GM21737 (cell line): Measurements from ENCODE around the gene HINT3.
"Not testable (repeated sequence)": the region's sequence is repeated elsewhere in the genome, so short reads cannot be mapped to it uniquely, and the experiment has no call there.

Source experiments
- ATAC-seq: cut with Tn5 transposase; IDR thresholded peaks from one replicate; pipeline ENCODE4 v1.9.1; 2021; ENCODE audit warnings: mild to moderate bottlenecking, moderate library complexity; ENCODE audit not compliant: unreplicated experiment

Gene HINT3

DNA sequence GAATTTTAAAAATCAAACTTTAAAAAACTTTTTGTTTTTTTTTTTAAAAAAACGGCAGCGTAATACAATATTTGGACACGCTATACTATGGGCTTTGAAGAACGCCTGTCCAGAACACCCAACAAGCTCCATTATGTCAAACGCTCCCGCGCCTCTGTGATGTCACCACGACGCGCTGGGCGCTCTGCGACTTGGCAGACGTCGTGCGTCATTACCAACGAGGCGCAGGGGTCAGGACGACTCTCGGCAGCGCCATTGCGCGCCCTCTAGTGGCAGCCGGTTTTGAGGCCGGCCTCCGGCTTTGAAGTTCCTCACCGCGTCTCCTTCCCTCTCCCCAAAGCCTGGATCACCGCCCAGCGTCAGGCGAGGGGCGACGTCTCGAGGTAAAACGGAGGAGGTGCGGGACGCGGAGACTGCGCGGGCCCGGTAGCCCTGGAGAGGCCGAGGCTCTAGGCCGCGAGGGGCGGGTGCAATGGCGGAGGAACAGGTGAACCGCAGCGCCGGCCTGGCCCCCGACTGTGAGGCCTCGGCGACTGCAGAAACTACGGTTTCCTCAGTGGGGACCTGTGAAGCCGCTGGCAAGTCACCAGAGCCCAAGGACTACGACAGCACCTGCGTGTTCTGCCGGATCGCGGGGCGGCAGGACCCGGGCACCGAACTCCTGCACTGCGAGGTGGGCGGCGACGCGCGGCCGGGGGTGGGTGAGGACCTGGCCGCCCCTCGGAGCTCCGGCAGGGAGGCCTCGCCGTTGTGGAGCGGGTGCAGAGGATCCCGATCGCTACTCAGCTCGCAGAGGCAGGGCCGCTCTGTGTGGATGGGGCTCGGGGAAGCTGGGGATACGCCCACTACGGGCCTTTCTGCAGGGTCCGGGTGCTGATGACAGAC lies at the start of gene HINT3:
TSS of gene HINT3 (plus strand) at position 265 of the 885 bp plus-strand sequence. CDS start at position 473, 208 bp downstream.
- peak; percentile 95 for ATAC-seq

DNA sequence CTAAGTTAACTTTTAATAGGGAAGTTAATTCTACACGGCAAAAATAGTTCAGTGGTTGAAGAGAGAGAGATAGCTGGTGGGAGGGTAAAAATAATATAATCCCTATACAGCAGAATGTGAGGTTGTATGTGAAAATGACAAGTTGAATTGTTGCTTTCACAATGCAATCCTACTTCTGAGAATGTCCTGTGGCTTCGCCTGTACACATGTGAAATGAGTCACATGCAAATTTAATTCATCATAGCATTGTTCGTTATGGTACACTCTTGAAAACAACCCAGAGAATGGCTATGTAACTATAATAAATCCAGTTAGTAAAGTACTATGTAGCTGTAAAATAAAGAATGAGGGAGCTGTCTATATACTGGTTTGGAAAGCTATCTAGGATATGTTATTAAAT lies 46.0 kb upstream of the HINT3 start:
- peak; percentile 97 for ATAC-seq

DNA sequence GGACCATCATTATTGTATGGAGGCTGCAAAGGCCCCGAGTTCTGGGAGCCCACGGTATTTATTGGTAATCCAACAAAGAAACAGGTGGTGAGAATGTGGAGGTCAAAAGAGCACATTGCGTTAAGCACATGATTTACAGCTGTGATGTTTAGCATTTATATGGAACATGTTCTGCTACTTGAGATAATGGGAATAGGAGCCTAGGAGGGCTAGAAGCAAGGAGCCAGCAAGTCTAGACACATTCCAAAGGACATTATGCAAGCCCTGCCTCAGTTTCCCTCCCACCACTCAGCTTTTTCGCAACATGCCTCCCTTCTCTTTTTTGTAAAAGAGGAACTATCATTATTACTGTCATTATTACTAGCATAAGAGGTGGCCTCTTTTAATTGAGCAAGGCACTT lies 45.5 kb upstream of the HINT3 start:
- ATAC-seq = not testable (repeated sequence)

DNA sequence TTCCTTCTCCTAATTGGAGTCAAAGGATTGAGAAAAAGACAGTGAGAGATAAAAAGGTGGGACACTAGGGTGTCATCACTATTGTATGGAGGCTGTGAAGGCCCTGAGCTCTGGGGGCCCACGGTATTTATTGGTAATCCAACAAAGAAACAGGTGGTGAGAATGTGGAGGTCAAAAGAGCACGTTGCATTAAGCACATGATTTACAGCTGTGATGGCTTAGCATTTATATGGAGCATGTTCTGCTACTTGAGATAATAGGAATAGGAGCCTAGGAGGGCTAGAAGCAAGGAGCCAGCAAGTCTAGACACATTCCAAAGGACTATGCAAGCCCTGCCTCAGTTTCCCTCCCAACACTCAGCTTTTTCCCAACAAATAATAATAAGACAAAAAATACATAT lies 44.1 kb upstream of the HINT3 start:
- not testable (repeated sequence) for ATAC-seq

DNA sequence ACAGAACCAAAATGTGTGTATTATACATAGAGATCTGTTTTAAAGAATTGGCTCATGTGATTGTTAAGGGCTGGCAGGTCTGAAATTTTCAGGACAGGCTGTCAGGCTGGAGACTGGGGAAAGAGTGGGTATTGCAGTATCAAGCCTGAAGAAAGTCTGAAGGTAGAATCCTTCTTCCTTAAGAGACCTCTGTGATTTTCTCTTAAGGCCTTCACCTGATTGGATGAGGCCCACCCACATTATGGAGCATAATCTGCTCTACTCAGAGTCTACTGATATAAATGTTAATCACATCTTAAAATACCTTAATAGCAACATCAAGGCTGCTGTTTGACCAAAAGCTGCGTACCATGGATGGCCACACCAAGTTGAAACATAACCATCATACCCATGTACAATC lies 43.4 kb upstream of the HINT3 start:
- ATAC-seq = no peak

DNA sequence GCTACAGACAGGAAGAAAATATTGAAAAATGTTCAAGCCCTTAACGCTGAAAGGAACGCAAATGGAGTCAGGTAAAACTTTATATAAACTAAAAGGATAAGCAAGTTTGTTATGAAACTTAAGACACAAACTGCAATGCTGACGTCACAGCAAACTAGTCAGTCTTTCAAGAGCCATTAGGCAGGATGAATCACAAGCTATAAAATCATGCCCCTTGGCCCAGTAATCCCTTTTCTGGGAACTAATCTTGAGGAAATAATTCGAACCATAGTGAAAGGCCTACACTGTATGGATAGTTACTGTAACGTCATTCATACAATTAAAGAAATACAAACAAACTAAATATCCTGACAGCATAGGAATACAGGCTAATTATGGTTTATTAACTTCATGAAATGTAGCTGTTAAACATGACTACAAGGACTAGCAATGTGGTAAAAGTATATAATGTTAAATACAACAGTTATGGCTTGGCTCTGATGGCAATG lies 42.7 kb upstream of the HINT3 start:
- no peak for ATAC-seq

DNA sequence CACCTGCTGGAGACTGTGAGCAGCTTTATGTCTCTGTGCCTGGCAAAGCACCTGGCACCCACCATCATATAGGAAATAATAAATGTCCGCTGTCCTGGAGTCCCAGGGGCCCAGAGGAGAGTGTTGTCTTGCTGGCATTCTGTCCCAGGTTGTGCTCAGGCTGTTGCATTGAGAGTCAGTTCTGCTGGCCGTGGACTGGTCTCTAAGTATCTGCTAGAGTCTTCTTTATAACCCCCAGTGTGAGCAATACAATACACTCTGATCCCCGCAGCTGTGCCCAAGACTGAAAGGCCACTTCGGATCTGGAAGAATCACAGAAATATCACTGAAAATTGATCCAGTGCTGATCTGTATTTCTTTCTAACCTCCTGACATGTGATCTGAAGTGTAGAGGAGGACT lies 38.3 kb upstream of the HINT3 start:
- no peak for ATAC-seq

DNA sequence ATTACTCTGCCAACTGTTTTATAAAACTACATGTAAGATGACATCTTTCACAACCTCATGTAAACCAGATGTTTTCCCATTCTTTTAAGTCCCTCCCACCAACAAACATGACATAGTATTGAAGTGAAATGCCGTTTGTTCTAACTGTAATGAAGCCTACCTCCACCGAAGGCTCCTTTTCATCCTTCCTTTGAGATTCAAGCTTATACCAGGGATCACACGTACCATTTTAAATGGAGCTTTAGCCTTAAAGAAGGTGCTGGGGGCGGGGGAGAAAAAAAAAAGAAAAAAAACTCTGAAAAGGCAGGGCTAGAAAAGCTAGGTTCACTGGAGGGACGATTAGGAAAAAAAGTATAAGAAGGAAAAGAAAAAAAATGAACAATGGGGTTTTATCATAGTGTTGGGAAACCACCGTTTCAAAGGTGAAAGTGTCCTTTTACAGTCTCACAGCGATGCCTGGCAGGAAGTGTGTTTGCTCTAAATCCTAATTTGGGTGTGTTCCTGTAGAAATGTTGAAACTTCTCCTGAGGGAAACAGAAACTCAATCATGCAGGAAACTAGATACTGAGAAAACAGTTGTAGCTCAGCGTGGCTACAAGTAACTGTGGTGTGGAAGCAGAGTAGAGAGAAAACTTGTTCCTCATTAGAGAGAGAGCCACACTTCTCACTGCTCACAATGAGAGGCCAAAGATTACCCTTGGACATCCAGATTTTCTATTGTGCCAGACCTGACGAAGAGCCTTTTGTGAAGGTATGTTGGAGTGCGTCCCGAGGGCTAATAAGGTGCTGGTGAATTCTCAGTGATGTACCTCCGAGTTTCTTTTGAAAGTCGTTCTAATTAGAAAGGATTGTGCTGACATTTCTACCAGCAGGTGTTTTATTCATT lies 37.6 kb upstream of the HINT3 start:
- peak; percentile 97 for ATAC-seq

DNA sequence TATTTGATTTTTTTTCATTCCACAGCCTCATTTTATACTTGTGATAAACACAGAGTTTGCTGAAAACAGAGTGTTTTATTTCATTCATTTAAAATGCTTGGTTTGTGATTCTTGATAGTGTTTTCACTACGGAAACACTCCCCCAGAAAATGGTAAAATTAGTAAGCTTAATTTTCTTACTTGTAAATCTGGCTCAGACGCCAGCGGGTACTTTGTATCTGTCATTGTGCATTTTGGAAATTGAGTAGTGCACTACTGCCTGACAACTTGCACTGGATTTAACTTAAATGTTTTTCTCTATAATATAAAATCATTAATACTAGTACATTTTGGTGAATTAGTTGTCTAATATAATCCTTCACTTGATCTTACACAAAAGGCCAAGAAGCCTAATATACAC lies 37.0 kb upstream of the HINT3 start:
- no peak for ATAC-seq

DNA sequence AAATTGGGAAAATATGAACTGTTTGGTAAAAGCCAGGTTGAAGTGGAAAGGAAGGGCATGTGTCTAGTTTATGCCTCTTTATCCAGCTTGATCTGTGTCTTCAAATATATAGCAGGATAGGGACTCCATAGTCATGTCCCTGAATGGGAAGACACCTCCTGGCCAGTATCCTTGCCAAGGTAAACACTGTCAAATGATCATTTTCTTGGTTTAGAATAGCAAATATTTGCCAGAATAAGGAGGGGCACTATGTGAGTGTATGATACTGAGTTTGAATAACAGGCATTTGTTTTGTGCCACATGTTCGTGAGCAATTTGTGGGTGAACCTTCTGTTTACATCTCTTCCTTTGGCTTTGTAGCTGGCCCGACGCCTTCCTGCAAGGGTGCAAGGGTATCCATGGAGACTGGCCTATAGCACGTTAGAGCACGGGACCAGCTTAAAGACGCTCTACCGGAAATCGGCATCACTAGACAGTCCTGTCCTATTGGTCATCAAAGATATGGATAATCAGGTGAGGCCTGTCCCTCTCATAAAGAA lies 34.2 kb upstream of the HINT3 start:
- no peak for ATAC-seq

DNA sequence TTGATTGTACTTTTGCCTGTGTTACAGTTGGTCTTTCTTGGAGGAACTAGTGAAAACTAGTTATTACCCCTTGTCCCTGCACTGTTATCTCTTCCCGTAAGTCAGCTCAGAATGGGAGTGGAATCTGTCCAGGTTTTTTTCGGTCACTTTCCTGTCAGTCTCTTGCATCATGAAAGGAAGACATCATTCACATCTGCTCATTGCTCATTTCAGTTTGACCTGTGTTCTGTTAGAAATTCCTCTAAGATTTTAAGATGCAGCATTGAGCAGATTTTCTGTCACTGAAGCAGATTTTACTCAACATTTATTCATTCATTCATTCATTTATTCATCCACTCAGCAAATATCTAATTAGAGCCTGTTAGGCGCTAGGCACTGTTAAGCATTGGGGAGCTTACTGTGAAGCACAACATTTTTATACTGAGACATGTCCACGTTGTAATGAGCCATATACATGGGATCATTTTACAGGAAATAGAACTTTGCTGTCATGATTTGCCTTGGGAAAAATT lies 33.1 kb upstream of the HINT3 start:
- no peak for ATAC-seq

DNA sequence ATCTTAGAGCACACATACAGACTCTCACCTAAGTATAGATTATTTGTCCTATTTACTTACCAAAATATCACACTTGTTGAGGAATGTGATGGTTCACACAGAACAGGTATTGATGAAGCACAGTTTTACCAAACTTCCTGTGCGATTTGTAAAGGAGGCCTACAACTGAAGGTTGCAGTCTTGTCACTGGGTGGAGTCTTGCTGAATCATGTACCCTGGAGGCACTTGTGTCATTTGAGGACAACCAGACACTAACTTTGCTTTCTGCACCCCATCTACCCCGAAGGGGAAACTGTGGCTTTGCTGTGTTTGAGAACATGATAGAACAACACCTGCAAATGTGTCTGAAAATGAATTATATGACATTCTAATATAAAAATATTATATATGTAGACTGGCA lies 32.4 kb upstream of the HINT3 start:
- ATAC-seq = no peak

DNA sequence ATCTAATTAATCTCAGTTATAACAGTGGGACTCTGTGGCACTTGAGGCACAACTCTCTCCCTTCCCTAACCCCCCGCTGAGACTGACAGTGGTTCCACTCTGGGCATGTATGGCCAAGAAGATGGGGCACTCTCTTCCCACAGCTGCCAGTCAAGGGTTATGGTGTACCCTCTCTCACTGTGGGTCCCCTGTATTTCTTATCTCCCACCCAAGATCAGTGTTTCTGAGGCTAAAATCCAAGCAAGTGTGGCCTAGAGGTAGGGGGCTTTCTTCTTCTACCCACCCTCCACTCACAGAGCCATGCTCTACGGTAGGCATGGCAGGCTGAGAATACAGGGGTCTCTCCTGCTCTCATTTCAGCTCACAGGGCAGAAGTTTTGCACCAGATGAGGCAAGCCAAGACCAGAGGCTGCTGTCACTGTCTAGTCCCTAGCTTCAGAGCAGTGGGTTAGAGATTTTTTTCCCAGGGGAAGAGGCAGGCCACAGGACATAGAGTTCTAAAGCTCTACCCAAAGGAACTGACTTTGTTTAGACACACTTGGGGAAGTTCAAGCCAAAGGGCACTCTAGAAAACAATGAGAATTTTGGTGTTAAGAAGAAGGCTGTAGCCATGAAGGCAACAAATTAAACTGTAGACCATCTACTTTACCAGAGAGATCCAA lies 31.7 kb upstream of the HINT3 start:
- no peak for ATAC-seq

DNA sequence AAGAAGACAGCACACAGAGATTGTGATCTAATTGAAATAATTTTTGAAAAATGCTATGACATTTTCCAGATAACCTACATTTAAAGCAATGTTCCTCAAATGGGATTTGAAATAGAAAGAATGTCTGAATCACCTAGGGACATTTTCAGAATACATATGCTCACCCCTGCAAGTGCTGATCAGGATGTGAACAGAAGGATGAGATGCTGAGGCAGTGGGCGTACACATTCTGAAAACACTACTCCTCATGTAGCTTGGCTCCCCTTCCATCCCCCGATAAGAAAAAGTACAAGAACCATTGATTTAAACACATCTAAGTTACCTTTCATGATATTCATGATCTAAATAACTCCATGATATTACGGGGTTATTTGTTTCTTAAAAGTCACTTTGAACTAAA lies 29.9 kb upstream of the HINT3 start:
- no peak for ATAC-seq

DNA sequence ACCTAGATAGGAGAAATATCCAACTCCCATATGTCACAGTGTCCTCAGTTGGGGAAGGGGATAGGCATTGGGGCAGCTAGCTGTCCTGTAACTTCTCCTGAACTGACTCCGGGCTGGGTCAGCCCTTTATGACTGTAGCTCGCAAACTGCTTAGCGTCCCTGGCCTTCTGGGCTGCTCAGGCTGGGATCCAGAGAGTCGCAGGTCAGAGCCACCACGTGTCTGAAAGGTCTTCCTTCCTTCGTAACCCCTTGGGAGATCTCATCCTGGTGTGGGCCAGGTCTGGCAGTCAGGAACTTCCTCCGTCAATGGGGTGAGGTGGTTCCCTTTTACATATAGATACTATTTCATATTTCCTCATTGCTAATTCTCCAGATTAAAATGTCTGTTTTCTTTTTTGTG lies 28.8 kb upstream of the HINT3 start:
- no peak for ATAC-seq

DNA sequence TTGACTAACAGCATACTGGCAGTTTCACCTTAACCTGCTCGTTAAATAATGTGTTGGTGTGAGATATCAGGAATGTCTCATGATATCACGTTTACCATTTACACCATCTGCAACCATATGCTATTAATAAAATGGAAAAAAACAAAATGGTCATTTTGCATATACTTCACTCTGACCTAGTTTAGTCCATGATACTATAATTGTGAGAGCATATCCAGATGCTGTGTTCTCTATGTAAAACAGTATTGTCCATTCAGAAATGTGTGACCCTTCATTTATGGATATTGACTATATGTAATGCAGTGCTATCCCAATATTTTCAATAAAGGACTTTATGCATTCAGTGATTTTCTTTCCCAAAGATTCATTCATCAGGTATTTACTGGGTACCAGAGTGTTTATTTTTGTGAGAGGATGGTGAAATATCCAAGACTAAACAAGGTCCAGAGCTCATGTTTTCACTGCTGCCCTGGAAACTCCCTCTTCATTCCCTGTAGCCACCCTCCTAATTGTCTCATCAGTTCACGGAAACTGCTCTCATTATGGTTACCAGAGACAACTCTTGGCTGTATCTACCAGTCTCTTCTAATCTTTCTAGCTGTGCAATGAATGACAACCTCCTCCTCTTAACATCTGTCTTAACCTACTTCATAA lies 25.7 kb upstream of the HINT3 start:
- no peak for ATAC-seq

DNA sequence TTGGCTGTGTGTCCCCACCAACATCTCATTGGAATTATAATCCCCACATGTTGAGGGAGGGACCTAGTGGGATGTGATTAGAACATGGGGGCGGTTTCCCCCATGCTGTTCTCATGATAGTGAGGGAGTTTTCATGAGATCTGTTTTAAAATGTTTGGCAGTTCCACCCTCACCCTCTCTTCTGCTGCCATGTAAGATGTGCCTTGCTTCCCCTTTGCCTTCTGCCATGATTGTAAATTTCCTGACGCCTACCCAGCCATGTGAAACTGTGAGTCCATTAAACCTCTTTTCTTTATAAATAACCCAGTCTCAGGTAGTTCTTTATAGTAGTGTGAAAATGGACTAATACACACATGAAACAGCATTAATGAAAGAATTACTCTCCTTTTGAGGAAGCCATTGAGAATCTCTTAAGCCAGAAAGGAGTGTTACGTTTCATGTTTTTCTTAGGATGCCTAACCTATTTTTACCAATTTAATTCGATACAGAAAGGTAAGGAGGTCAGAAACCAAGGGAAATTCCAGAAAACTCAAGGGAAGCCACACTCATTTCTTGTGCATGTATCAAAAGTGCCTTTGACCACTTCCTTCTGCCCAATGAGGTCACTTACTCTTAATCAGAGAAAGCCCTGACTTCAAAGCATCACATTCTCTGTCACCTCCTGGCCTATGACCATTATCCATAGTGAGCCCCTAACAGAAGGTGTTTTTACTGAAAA lies 24.7 kb upstream of the HINT3 start:
- ATAC-seq = no peak

DNA sequence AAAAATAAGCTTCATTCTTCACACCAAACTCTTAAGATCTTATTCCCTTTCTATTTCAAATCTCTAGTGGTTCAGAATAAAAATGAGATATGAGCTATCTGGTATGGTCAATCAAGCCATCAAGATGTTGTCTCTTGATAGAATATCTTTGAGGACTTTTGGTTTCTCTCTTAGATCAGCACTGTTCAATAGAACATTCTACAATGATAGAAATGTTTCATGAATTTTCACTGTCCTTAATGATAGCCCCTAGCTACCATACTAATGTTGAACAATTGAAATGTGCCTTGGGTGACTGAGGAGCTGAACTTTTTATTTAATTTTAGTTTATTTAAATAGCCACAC lies 24.1 kb upstream of the HINT3 start:
- ATAC-seq = no peak

DNA sequence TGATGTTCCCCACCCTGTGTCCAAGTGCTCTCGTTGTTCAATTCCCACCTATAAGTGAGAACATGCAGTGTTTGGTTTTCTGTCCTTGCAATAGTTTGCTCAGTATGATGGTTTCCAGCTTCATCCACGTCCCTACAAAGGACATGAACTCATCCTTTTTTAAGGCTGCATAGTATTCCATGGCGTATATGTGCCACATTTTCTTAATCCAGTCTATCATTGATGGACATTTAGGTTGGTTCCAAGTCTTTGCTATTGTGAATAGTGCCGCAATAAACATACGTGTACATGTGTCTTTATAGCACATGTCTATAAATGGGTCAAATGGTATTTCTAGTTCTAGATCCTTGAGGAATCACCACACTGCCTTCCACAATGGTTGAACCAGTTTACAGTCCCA lies 21.1 kb upstream of the HINT3 start:
- ATAC-seq = not testable (repeated sequence)

DNA sequence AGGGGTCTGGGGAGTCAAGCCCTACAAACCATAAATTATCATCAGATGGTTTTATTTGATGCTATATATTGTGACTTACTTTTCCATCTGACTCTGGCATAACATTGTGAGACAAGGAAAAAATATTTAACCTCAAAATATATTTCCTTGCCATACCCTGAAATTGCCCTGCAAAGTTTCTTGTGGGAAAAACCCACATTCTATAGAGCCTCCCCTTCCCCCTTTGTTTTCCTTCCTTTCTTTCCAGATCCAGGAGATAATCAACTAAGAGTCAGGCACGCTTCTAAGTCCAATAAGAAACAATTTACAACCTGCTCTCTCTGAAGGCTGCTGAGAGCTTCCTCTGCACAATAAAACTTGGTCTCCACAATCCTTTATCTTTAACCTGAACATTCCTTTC lies 17.5 kb upstream of the HINT3 start:
- no peak for ATAC-seq
